Mesenchymal stem cell (in vitro differentiated cells and primary cell): ENCODE data around the gene XPNPEP1.
A peak's percentile ranks its signal among the peaks of the same experiment; 100 is the strongest.

ENCODE experiments used
- DNase-seq: peaks from one replicate; pipeline ENCODE4 v3.0.0-alpha.2; 2013
- H2AFZ ChIP-seq: one replicate; pipeline ENCODE4 v1.6.1; 2013; ENCODE audit warnings: low read depth, mild to moderate bottlenecking, control low read depth, inconsistent platforms, low read length, moderate library complexity
- H2AK5ac ChIP-seq: 2 replicates; pipeline ENCODE4 v1.6.1; 2013; ENCODE audit warnings: low read length, moderate library complexity, mild to moderate bottlenecking, inconsistent platforms; ENCODE audit not compliant: severe bottlenecking
- H2BK120ac ChIP-seq: one replicate; pipeline ENCODE4 v1.6.1; 2013; ENCODE audit warnings: low read depth, mild to moderate bottlenecking, inconsistent platforms, low read length, moderate library complexity
- H2BK12ac ChIP-seq, 2 experiments: one replicate each; pipeline ENCODE4 v1.6.1; 2013; ENCODE audit warnings: inconsistent platforms in 2 of 2, low read length in 2 of 2, mild to moderate bottlenecking in 2 of 2, moderate library complexity in 2 of 2, control low read depth in 1 of 2
- H2BK15ac ChIP-seq: one replicate; pipeline ENCODE4 v1.6.1; 2013; ENCODE audit warnings: mild to moderate bottlenecking, low read depth, inconsistent platforms; ENCODE audit not compliant: poor library complexity, severe bottlenecking
- H2BK5ac ChIP-seq: 2 replicates; pipeline ENCODE4 v1.6.1; 2013; ENCODE audit warnings: low read depth, mild to moderate bottlenecking, low read length, control low read depth, inconsistent platforms; ENCODE audit not compliant: poor library complexity, severe bottlenecking
- H3K14ac ChIP-seq, 2 experiments: one replicate each; pipeline ENCODE4 v1.6.1; 2013; ENCODE audit warnings: inconsistent platforms in 2 of 2, low read length in 2 of 2, control low read depth in 1 of 2, mild to moderate bottlenecking in 1 of 2, moderate library complexity in 1 of 2
- H3K18ac ChIP-seq, 2 experiments: one replicate each; pipeline ENCODE4 v1.6.1; 2013; ENCODE audit warnings: inconsistent platforms in 2 of 2, low read length in 2 of 2, control low read depth in 1 of 2, low read depth in 1 of 2, mild to moderate bottlenecking in 1 of 2
- H3K23ac ChIP-seq, 2 experiments: one replicate each; pipeline ENCODE4 v1.6.1; 2013; ENCODE audit warnings: inconsistent platforms in 2 of 2, low read length in 2 of 2, mild to moderate bottlenecking in 2 of 2, moderate library complexity in 2 of 2, control low read depth in 1 of 2
- H3K27ac ChIP-seq: 2 replicates; pipeline ENCODE4 v1.5.1; 2013; ENCODE audit warnings: mild to moderate bottlenecking, moderate library complexity, low read length, control low read depth, inconsistent platforms; ENCODE audit not compliant: poor library complexity, severe bottlenecking
- H3K27me3 ChIP-seq, 2 experiments: 2 replicates each; pipeline versions ENCODE4 v1.6.1 to v1.7.0; 2013; ENCODE audit warnings: low read length in 2 of 2, mild to moderate bottlenecking in 2 of 2, moderate library complexity in 2 of 2, control low read depth in 1 of 2, inconsistent platforms in 1 of 2; ENCODE audit not compliant: control insufficient read depth in 1 of 2, insufficient read depth in 1 of 2
- H3K36me3 ChIP-seq, 2 experiments: 2 replicates each; pipeline versions ENCODE4 v1.6.1 to v1.7.0; 2013; ENCODE audit warnings: low read length in 2 of 2, control low read depth in 1 of 2, inconsistent platforms in 1 of 2, low read depth in 1 of 2, mild to moderate bottlenecking in 1 of 2; ENCODE audit not compliant: insufficient read depth in 2 of 2, control insufficient read depth in 1 of 2
- H3K4ac ChIP-seq, 2 experiments: one replicate each; pipeline ENCODE4 v1.6.1; 2013; ENCODE audit warnings: inconsistent platforms in 2 of 2, low read length in 2 of 2, mild to moderate bottlenecking in 2 of 2, moderate library complexity in 2 of 2, control low read depth in 1 of 2, low read depth in 1 of 2
- H3K4me1 ChIP-seq: 2 replicates; pipeline ENCODE4 v1.6.1; 2013; ENCODE audit warnings: low read depth, low read length, control low read depth; ENCODE audit not compliant: control insufficient read depth, insufficient read depth
- H3K4me2 ChIP-seq: 2 replicates; pipeline ENCODE4 v1.6.1; 2013; ENCODE audit warnings: low read length, mild to moderate bottlenecking, inconsistent platforms; ENCODE audit not compliant: poor library complexity, severe bottlenecking
- H3K4me3 ChIP-seq, 2 experiments: 2 replicates each; pipeline versions ENCODE4 v1.5.1 to v1.7.0; 2013; ENCODE audit warnings: low read length in 2 of 2, mild to moderate bottlenecking in 2 of 2, control low read depth in 1 of 2, low read depth in 1 of 2; ENCODE audit not compliant: insufficient read depth in 1 of 2
- H3K79me1 ChIP-seq: replicated peaks from 2 replicates; pipeline ENCODE4 v1.6.1; 2013; ENCODE audit warnings: mild to moderate bottlenecking, control low read depth, low read length, inconsistent platforms; ENCODE audit not compliant: poor library complexity, severe bottlenecking
- H3K9ac ChIP-seq: 2 replicates; pipeline ENCODE4 v1.7.0; 2013; ENCODE audit warnings: mild to moderate bottlenecking, low read length, moderate library complexity
- H3K9me3 ChIP-seq: 2 replicates; pipeline ENCODE4 v1.7.0; 2013; ENCODE audit warnings: mild to moderate bottlenecking, low read length; ENCODE audit not compliant: control insufficient read depth
- H4K8ac ChIP-seq: one replicate; pipeline ENCODE4 v1.6.1; 2013; ENCODE audit warnings: inconsistent platforms, mild to moderate bottlenecking, low read length, moderate library complexity
- H4K91ac ChIP-seq: one replicate; pipeline ENCODE4 v1.6.1; 2013; ENCODE audit warnings: mild to moderate bottlenecking, low read length, inconsistent platforms
- WGBS: methylation state at CpG from one replicate; pipeline ENCODE4 v1.1.7; 2013; ENCODE audit warnings: mixed read lengths; 5-methylcytosine and 5-hydroxymethylcytosine counted together

XPNPEP1 gene

DNA sequence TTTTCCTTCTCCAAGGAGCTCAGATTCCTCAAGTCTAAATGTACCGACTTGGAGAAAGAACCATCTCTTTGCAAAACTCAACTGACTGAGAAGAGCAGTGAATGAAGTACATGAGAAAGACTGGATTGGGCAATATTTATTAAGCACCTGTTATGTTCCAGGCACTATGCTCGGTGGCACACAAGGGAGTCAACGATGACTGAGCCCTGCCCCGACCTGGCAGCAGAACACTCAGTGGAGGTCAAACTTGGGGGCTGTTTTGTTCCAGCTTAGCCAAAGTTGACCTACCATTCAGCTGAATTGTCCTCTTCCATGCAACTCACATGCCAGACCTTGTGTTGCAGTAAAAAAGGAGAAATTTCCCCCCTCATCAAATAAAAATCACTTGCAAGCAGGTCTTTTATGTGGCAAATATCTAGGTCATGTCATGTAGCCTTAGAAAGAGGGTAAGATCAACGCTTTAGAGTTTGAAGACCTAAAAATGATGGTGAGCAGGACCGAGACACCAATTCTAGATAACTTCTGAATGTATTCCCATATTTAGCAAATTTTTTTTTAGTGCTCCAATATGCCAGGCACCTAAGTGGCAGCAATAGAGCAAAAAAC lies 14.3 kb upstream of the XPNPEP1 start:
- H3K23ac ChIP-seq = no peak overlapping the region
- no peak overlapping the region for H3K9ac ChIP-seq
- no peak overlapping the region for H3K18ac ChIP-seq
- DNase-seq = no peak
- H3K4ac ChIP-seq = no peak overlapping the region
- no peak overlapping the region for H2BK15ac ChIP-seq
- H3K36me3 ChIP-seq = no peaks in the 10 kb centered on the region
- H2BK120ac ChIP-seq = no peak overlapping the region
- H3K9me3 ChIP-seq = no peaks in the 10 kb centered on the region
- H3K27ac ChIP-seq = no peak overlapping the region
- no peak overlapping the region for H4K8ac ChIP-seq
- H2AFZ ChIP-seq = no peak overlapping the region
- no peaks in the 10 kb centered on the region for H3K27me3 ChIP-seq
- H3K4me2 ChIP-seq = no peak overlapping the region
- WGBS = 96% methylated on average over 5 of the region's 6 CpGs
- H4K91ac ChIP-seq = no peak overlapping the region
- H2BK5ac ChIP-seq = no peak overlapping the region
- no peak overlapping the region for H3K14ac ChIP-seq
- H3K4me1 ChIP-seq = peaks cover 11% of the 10 kb centered on the region
- no peak overlapping the region for H2AK5ac ChIP-seq
- H3K79me1 ChIP-seq = no peaks in the 10 kb centered on the region
- H2BK12ac ChIP-seq = no peak overlapping the region
- no peak overlapping the region for H3K4me3 ChIP-seq

DNA sequence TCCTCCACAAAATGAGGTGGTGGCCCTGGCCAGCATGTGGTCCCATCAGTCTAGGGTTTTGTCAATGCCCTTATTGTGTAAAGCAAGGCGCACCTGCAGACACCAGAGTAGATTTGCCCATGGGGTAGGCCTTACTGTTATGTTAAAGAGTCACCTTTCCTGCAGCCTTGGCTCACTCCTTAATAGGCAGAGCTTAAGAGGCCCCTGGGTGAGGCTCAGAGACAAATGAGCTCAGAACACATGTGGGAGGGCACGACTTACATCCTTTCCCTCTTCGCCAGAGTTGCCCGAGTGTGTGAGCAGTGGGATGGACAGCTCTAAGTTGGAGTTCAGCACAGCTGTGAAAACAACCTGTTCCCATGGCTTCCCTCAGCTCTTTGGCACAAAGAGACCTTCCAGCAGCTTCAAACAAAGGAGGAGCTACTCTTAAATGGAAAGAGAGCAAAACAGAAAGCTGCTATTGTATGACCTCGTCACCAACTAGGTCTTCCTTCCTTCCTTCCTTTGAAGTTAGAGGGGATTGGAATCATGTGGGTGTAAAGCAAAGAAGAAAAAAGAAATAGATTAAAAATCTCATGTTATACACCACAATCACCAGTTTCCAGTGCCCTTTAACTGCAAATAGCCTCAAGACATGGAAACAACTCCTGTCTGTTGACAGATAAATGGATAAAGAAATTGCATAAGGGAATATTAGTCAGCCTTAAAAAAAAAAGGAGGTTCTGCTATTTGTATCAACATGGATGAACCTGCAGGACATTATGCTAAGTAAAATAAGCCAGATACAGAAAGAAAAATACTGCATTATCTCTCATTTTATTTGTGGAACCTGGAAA lies 11.9 kb upstream of the XPNPEP1 start:
- H3K9me3 ChIP-seq = no peaks in the 10 kb centered on the region
- H2BK12ac ChIP-seq = no peak overlapping the region
- no peak overlapping the region for H4K8ac ChIP-seq
- WGBS = 53% methylated on average over 4 of the region's 5 CpGs
- H2AFZ ChIP-seq = no peak overlapping the region
- peaks cover 11% of the 10 kb centered on the region for H3K4me1 ChIP-seq
- no peak overlapping the region for H3K4me3 ChIP-seq
- no peak overlapping the region for H3K14ac ChIP-seq
- peak overlapping the region; percentile 20 for H3K9ac ChIP-seq
- no peak overlapping the region for H2BK5ac ChIP-seq
- H3K23ac ChIP-seq = no peak overlapping the region
- H4K91ac ChIP-seq = peak overlapping the region; percentile 11
- H3K4me2 ChIP-seq = no peak overlapping the region
- no peak overlapping the region for H2BK120ac ChIP-seq
- H2BK15ac ChIP-seq = no peak overlapping the region
- H3K4ac ChIP-seq = no peak overlapping the region
- H3K18ac ChIP-seq = no peak overlapping the region
- H3K27me3 ChIP-seq = no peaks in the 10 kb centered on the region
- DNase-seq = peak; percentile 64
- H3K27ac ChIP-seq = peak overlapping the region; percentile 46
- H2AK5ac ChIP-seq = no peak overlapping the region
- no peaks in the 10 kb centered on the region for H3K36me3 ChIP-seq
- no peaks in the 10 kb centered on the region for H3K79me1 ChIP-seq

DNA sequence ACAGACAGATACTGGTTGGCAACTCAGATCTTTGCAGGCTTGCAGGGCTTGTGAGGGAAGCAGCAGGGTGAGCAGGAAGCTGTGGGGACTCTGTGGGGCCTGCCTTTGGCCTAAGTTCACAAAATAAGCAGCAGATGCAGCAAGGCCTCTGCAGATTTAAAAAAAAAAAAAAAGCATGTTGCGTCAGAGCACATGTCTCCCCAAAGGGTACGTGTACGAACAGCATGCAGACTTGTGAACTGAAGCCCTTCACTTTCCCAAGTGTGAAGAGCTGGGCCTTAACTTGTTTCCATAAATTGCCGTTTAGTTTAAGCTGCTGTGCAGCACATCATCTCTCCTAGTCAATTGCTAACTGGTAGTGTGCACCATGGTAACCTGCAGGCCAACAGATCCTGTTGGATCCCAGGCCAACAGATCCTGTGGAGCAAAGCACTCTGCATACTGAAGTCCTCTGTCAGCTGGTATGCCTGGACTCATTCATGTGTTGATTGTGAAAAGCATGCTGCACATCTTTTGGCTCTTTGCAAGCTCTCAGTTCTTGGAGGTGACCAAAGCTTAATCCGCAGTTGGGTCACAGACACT lies 10.8 kb upstream of the XPNPEP1 start:
- Histone ChIP-seq H3K14ac (peak overlapping the region in 1 of 2 experiments; percentile 39), H3K36me3 (no peaks in the 10 kb centered on the region), H2BK12ac (no peak overlapping the region), H3K4me3 (no peak overlapping the region), H3K27ac (no peak overlapping the region), H3K18ac (no peak overlapping the region), H2BK120ac (no peak overlapping the region), H2BK5ac (no peak overlapping the region), H3K23ac (no peak overlapping the region), H3K4ac (no peak overlapping the region), H3K27me3 (no peaks in the 10 kb centered on the region), H3K9me3 (no peaks in the 10 kb centered on the region), H3K9ac (no peak overlapping the region), H3K4me2 (no peak overlapping the region), H4K8ac (peak overlapping the region; percentile 56), H3K4me1 (peaks cover 11% of the 10 kb centered on the region), H2BK15ac (no peak overlapping the region), H2AK5ac (peak overlapping the region; percentile 46), H3K79me1 (no peaks in the 10 kb centered on the region), H2AFZ (no peak overlapping the region), H4K91ac (no peak overlapping the region)
- DNase-seq = peak; percentile 21
- WGBS = 87% methylated on average over 5 of the region's 5 CpGs

DNA sequence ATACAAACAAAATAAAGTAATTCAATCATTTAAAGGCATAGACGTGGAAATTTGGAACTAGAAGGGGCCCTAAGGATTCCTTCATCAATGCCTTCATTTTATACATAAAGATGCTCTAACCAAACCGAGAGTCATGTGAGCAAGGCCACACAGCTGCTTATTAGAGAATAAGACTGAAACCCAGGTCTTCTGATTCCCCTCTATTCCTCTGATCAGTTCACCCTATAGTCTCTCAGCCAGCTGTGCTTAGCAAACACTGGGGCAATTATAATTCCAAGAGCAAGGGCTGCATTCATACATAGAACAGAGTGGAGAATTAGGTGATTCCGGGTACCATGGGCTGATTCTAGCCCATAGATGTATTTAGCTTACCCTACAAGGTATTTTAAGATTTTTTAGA lies 9.7 kb upstream of the XPNPEP1 start:
- no peak overlapping the region for H4K91ac ChIP-seq

More for the DNA sequence above, 9.7 kb upstream of the XPNPEP1 start:
- Histone ChIP-seq H2AFZ (no peak overlapping the region), H2AK5ac (no peak overlapping the region), H2BK5ac (no peak overlapping the region), H3K4me1 (peaks cover 11% of the 10 kb centered on the region), H3K79me1 (no peaks in the 10 kb centered on the region), H3K4me2 (no peak overlapping the region), H3K18ac (no peak overlapping the region), H3K9me3 (no peaks in the 10 kb centered on the region), H2BK12ac (no peak overlapping the region), H3K9ac (no peak overlapping the region), H4K8ac (no peak overlapping the region), H3K14ac (no peak overlapping the region), H3K4me3 (no peak overlapping the region), H2BK120ac (no peak overlapping the region), H3K27ac (no peak overlapping the region), H3K27me3 (no peaks in the 10 kb centered on the region), H3K36me3 (no peaks in the 10 kb centered on the region), H2BK15ac (peak overlapping the region; percentile 20), H3K23ac (no peak overlapping the region), H3K4ac (no peak overlapping the region)
- no peak for DNase-seq
- 93% methylated on average over 3 of the region's 3 CpGs for WGBS
